ENCODE data around the gene CREB3L1.

DNA sequence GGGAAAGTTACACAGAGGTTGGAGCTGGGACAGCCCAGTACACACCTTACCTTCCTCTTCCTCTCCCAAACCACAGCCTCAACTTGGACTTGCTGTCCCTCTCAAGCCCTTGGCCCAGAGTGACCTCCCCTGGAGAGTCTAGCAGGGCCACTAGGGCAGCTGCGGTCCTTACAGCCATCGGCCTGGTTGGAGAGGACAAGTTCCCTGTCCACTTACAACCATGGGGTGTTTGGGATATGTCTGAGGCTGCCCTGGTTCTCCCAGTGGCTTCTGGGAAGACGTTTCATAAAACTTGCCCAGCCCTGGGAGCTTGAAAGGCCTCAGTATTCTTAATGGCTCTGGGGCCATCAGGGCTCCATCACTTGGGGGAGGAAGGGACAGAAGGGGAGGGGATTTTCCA is 56.7 kb downstream of the CREB3L1 start:
- TF ChIP-seq EP300 (IDR thresholded peaks at IDR 0.05): no peak
- TF ChIP-seq, protein P1, sequence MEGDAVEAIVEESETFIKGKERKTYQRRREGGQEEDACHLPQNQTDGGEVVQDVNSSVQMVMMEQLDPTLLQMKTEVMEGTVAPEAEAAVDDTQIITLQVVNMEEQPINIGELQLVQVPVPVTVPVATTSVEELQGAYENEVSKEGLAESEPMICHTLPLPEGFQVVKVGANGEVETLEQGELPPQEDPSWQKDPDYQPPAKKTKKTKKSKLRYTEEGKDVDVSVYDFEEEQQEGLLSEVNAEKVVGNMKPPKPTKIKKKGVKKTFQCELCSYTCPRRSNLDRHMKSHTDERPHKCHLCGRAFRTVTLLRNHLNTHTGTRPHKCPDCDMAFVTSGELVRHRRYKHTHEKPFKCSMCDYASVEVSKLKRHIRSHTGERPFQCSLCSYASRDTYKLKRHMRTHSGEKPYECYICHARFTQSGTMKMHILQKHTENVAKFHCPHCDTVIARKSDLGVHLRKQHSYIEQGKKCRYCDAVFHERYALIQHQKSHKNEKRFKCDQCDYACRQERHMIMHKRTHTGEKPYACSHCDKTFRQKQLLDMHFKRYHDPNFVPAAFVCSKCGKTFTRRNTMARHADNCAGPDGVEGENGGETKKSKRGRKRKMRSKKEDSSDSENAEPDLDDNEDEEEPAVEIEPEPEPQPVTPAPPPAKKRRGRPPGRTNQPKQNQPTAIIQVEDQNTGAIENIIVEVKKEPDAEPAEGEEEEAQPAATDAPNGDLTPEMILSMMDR (IDR thresholded peaks at IDR 0.05): no peak
- TF ChIP-seq POLR2AphosphoS5 (IDR thresholded peaks at IDR 0.05): no peak
- no peak for TF ChIP-seq POLR2A (IDR thresholded peaks at IDR 0.05; ENCODE audit: low read depth)

Data from esophagus muscularis mucosa (tissue), 4 donors.